HepG2 (cell line): ENCODE results near the gene VAMP8. TPM values are rescaled to one million over a fixed set of nuclear protein-coding genes. Genes with fewer than 3 reads are reported as not detected.
A peak's percentile ranks its signal among the peaks of the same experiment; 100 is the strongest.

Experiments used
- AKNA ChIP-seq: sonication (generic); formaldehyde crosslinking; IDR thresholded peaks from 2 replicates; pipeline ENCODE4 v1.4.0; 2020; ENCODE audit warnings: missing genetic modification reagents, borderline replicate concordance
- ATF4 ChIP-seq, 2 experiments: fragments of 450-650 bp in 1 of 2; sonication (generic) in 1 of 2; formaldehyde crosslinking; IDR thresholded peaks; 2 replicates each; pipeline versions ENCODE4 v1.5.0 to v1.8.0; 2020 to 2022; ENCODE audit warnings: mild to moderate bottlenecking in 1 of 2, missing genetic modification reagents in 1 of 2
- CBX5 ChIP-seq: sonication (generic); formaldehyde crosslinking; IDR thresholded peaks from 2 replicates; pipeline ENCODE4 v1.4.0; 2020; ENCODE audit warnings: missing genetic modification reagents, borderline replicate concordance
- FOXM1 ChIP-seq: sonication (generic); formaldehyde crosslinking; IDR thresholded peaks from 2 replicates; pipeline ENCODE4 v1.5.0; 2020; ENCODE audit warnings: missing genetic modification reagents
- KDM5A ChIP-seq: fragments of 200-600 bp; sonication (generic); IDR thresholded peaks from 2 replicates; pipeline ENCODE4 v1.7.0; 2018; ENCODE audit warnings: antibody characterized with exemption, mild to moderate bottlenecking, low read length, borderline replicate concordance
- NR2F2 ChIP-seq: IDR thresholded peaks from 2 replicates; pipeline ENCODE4 v1.6.1; 2012; ENCODE audit warnings: low read depth, inconsistent platforms, borderline replicate concordance
- SIN3A ChIP-seq: IDR thresholded peaks from 2 replicates; pipeline ENCODE4 v1.6.1; 2011; ENCODE audit warnings: low read depth, mild to moderate bottlenecking, control low read depth, low read length, borderline replicate concordance
- SP2 ChIP-seq: sonication (generic); formaldehyde crosslinking; IDR thresholded peaks from 2 replicates; pipeline ENCODE4 v1.5.1; 2020; ENCODE audit warnings: mild to moderate bottlenecking, missing genetic modification reagents
- SRY ChIP-seq: sonication (generic); formaldehyde crosslinking; IDR thresholded peaks from 2 replicates; pipeline ENCODE4 v1.8.0; 2022; ENCODE audit warnings: mild to moderate bottlenecking, missing genetic modification reagents
- TAF1 ChIP-seq: sonication (generic); formaldehyde crosslinking; IDR thresholded peaks from 2 replicates; pipeline ENCODE4 v1.4.0; 2020; ENCODE audit warnings: missing genetic modification reagents
- TCF7 ChIP-seq: sonication (generic); IDR thresholded peaks from 2 replicates; pipeline ENCODE4 v1.6.1; 2016; ENCODE audit warnings: antibody characterized with exemption, low read depth
- ZC3H13 ChIP-seq: sonication (generic); formaldehyde crosslinking; IDR thresholded peaks from 2 replicates; pipeline ENCODE4 v1.8.1; 2023; ENCODE audit warnings: mild to moderate bottlenecking, missing genetic modification reagents, moderate library complexity
- ZNF235 ChIP-seq: sonication (generic); formaldehyde crosslinking; IDR thresholded peaks from 2 replicates; pipeline ENCODE4 v1.8.1; 2023; ENCODE audit warnings: mild to moderate bottlenecking, missing genetic modification reagents, borderline replicate concordance
- ZNF263 ChIP-seq: sonication (generic); formaldehyde crosslinking; IDR thresholded peaks from 2 replicates; pipeline ENCODE4 v1.4.0; 2020; ENCODE audit warnings: missing genetic modification reagents
- ZNF44 ChIP-seq: sonication (generic); formaldehyde crosslinking; IDR thresholded peaks from 2 replicates; pipeline ENCODE4 v1.5.1; 2020; ENCODE audit warnings: mild to moderate bottlenecking, missing genetic modification reagents
- ZNF496 ChIP-seq: sonication (generic); formaldehyde crosslinking; IDR thresholded peaks from 2 replicates; pipeline ENCODE4 v1.8.1; 2023; ENCODE audit warnings: mild to moderate bottlenecking, moderate library complexity, missing genetic modification reagents; ENCODE audit not compliant: insufficient replicate concordance
- ZNF549 ChIP-seq: sonication (generic); formaldehyde crosslinking; IDR thresholded peaks from 2 replicates; pipeline ENCODE4 v1.5.0; 2020; ENCODE audit warnings: missing genetic modification reagents
- ZNF564 ChIP-seq: sonication (generic); formaldehyde crosslinking; IDR thresholded peaks from 2 replicates; pipeline ENCODE4 v1.8.1; 2023; ENCODE audit warnings: mild to moderate bottlenecking, missing genetic modification reagents
- ZNF597 ChIP-seq: sonication (generic); formaldehyde crosslinking; IDR thresholded peaks from 2 replicates; pipeline ENCODE4 v1.5.0; 2020; ENCODE audit warnings: missing genetic modification reagents
- polyA plus RNA-seq, 8 experiments: library from polyadenylated mRNA; depleted of rRNA in 3 of 8; stranded (reverse) in 7 of 8; unstranded in 1 of 8; fragments of >200 nt; fragmentation: Illumina TruSeq in 4 of 8; extraction: Trizol in 4 of 8; gene quantifications; 2 replicates each; pipeline versions ENCODE4 v1.2.1 to v1.2.3, GENCODE V29; 2011 to 2016; ENCODE audit warnings: low read depth in 4 of 8, missing spikeins in 1 of 8, mixed read lengths in 1 of 8; ENCODE audit not compliant: insufficient read depth in 1 of 8
- total RNA-seq, 5 experiments: library from RNA; depleted of rRNA; stranded (reverse); fragments of >200 nt; fragmentation: Illumina TruSeq; extraction: Trizol; gene quantifications; 2 replicates each; pipeline ENCODE4 v1.2.3, GENCODE V29; 2016; ENCODE audit warnings: low read depth in 1 of 5

Gene VAMP8
- total and polyA plus RNA-seq, 2 of the 13 experiments (the other 11 are each of a cell fraction or from before 2014, with no cell fraction given) = 83.3 to 157 TPM

GRCh38 chr2:85595301-85596025 is 18.1 kb downstream of the VAMP8 start, which contains the start of gene RNF181 (continued):
- TF ChIP-seq ZNF44 = 0 out of 2 replicates have a peak, but pooled peaks have one; percentile 8
- TF ChIP-seq ZNF564 (CRISPR knock-in tag) = 0 out of 2 replicates have a peak, but pooled peaks have one; percentile 73
- TF ChIP-seq KDM5A = peak; percentile 92
- no peak; a peak in 1 of 4 replicates for TF ChIP-seq ATF4 (CRISPR knock-in tag; IDR thresholded peaks at IDR 0.05)
- no peak for TF ChIP-seq ZNF496 (CRISPR knock-in tag)
- TF ChIP-seq NR2F2 = no peak; the same call in 1 of the 2 replicates
- TF ChIP-seq TCF7 = no peak
- no peak for TF ChIP-seq ZNF549 (CRISPR knock-in tag)
- no peak for TF ChIP-seq ZNF597
- TF ChIP-seq SRY = peak; percentile 83; the same call in 1 of the 2 replicates
- no peak for TF ChIP-seq AKNA (CRISPR knock-in tag)
- peak; percentile 92 for TF ChIP-seq SP2 (CRISPR knock-in tag)
- peak; percentile 53; the same call in 1 of the 2 replicates for TF ChIP-seq ZC3H13 (CRISPR knock-in tag)
- peak; percentile 92 for TF ChIP-seq TAF1
- no peak for TF ChIP-seq CBX5
- peak; percentile 44; the same call in 1 of the 2 replicates for TF ChIP-seq ZNF263 (CRISPR knock-in tag)
- no peak for TF ChIP-seq FOXM1 (CRISPR knock-in tag)
- peak; percentile 93; the same call in 1 of the 2 replicates for TF ChIP-seq ZNF235 (CRISPR knock-in tag)
- TF ChIP-seq SIN3A = peak; percentile 24; the same call in 1 of the 2 replicates
